HL-60/S4 treated with retinoic acid at 250 ng/mL for 4 days and 3 days (cell line): Measurements from ENCODE around the gene H2AZ2.
"Not testable (repeated sequence)": the region's sequence is repeated elsewhere in the genome, so short reads cannot be mapped to it uniquely, and the experiment has no call there.

Source experiments
- in situ Hi-C: fragments of 300-500 bp; cut with MboI; formaldehyde crosslinking; loops from 2 replicates; pipeline ENCODE4 v1.7.0; 2022; ENCODE audit warnings: low sequenced_read_pairs

Gene H2AZ2

GRCh38 chr7:44823255-44823781 is 24.6 kb downstream of the H2AZ2 start:
- in situ Hi-C loops: no loop called here

GRCh38 chr7:44819292-44819691 is 28.6 kb downstream of the H2AZ2 start:
- in situ Hi-C loops: no loop called here

GRCh38 chr7:44814919-44815318 is 33.0 kb downstream of the H2AZ2 start:
- in situ Hi-C loops: no loop called here

GRCh38 chr7:44811571-44811970 is 36.3 kb downstream of the H2AZ2 start:
- in situ Hi-C loops: no loop called here

- in situ Hi-C loops: no loop called here
These were observed 36.8 kb downstream of the H2AZ2 start for GRCh38 chr7:44811093-44811492.

- in situ Hi-C loops: no loop called here
These were observed 38.9 kb downstream of the H2AZ2 start for GRCh38 chr7:44808914-44809393.

GRCh38 chr7:44805950-44806349 is 41.9 kb downstream of the H2AZ2 start:
- in situ Hi-C loops: no loop called here

GRCh38 chr7:44803828-44804519 is 43.9 kb downstream of the H2AZ2 start:
- in situ Hi-C loops: not testable (repeated sequence)

GRCh38 chr7:44802418-44803025 is 45.4 kb downstream of the H2AZ2 start:
- in situ Hi-C loops: no loop called here

GRCh38 chr7:44801890-44802289 is 46.0 kb downstream of the H2AZ2 start:
- in situ Hi-C loops: no loop called here

- in situ Hi-C loops: no loop called here
These were observed 47.9 kb downstream of the H2AZ2 start for GRCh38 chr7:44799939-44800338.

- in situ Hi-C loops: no loop called here
These were observed 49.1 kb downstream of the H2AZ2 start for GRCh38 chr7:44798649-44799305.

GRCh38 chr7:44797329-44798258 is 50.3 kb downstream of the H2AZ2 start:
- in situ Hi-C loops: no loop called here

GRCh38 chr7:44796504-44797328 is 51.2 kb downstream of the H2AZ2 start, which contains the start of gene PPIA:
PPIA (plus strand) TSS chr7:44796681; CDS start chr7:44796725, 44 bp downstream.
- in situ Hi-C loops: no loop called here

GRCh38 chr7:44796034-44796503 is 51.8 kb downstream of the H2AZ2 start:
- in situ Hi-C loops: no loop called here

- in situ Hi-C loops: no loop called here
These were observed 53.6 kb downstream of the H2AZ2 start for GRCh38 chr7:44794331-44794730.

GRCh38 chr7:44793919-44794318 is 54.0 kb downstream of the H2AZ2 start:
- in situ Hi-C loops: no loop called here

- in situ Hi-C loops: no loop called here
These were observed 56.3 kb downstream of the H2AZ2 start for GRCh38 chr7:44791278-44792219.

GRCh38 chr7:44789990-44790389 is 57.9 kb downstream of the H2AZ2 start:
- in situ Hi-C loops: no loop called here
